HFFc6 (cell line): ENCODE results near the gene ASB11. TPM values are rescaled to one million over a fixed set of nuclear protein-coding genes. Genes with fewer than 3 reads are reported as not detected.
A peak's percentile ranks its signal among the peaks of the same experiment; 100 is the strongest.

Source experiments
- DNase-seq: peaks from one replicate; pipeline ENCODE4 v3.0.0-alpha.2; 2018
- H3K27ac Mint-ChIP-seq: 2 replicates; pipeline ENCODE4 v1.8.0; 2020; ENCODE audit warnings: mild to moderate bottlenecking, mixed read lengths
- H3K27me3 Mint-ChIP-seq: 2 replicates; pipeline ENCODE4 v1.8.0; 2021; ENCODE audit warnings: mild to moderate bottlenecking, moderate library complexity, mixed read lengths; ENCODE audit not compliant: insufficient read depth
- H3K36me3 Mint-ChIP-seq: 2 replicates; pipeline ENCODE4 v1.8.0; 2021; ENCODE audit warnings: low read depth, mixed read lengths
- H3K4me1 Mint-ChIP-seq: 2 replicates; pipeline ENCODE4 v1.8.0; 2020; ENCODE audit warnings: low read depth, mixed read lengths
- H3K4me3 Mint-ChIP-seq: 2 replicates; pipeline ENCODE4 v1.8.0; 2020; ENCODE audit warnings: mild to moderate bottlenecking, moderate library complexity, mixed read lengths
- H3K9me3 Mint-ChIP-seq: 2 replicates; pipeline ENCODE4 v1.8.0; 2020; ENCODE audit warnings: mild to moderate bottlenecking, mixed read lengths
- CTCF ChIP-seq: fragments of 200-600 bp; sonication (generic); IDR thresholded peaks from 2 replicates; pipeline ENCODE4 v1.5.0; 2021; ENCODE audit warnings: antibody characterized with exemption, mild to moderate bottlenecking
- total RNA-seq, 6 experiments: library from RNA; stranded (reverse); fragmentation: NEBNext Ultra II Directional; extraction: Animal tissue kit (Norgen Biotek cat#: 25700); gene quantifications; 2 replicates in 1 of 6; 3 replicates in 5 of 6; pipeline ENCODE4 v1.2.3, GENCODE V29; 2021

ASB11 gene
- total RNA-seq, 6 experiments from 2014 or later: not detected

- no peaks in the 10 kb centered on the region for H3K9me3 Mint-ChIP-seq
- H3K4me3 Mint-ChIP-seq: no peak overlapping the region
- no peaks in the 10 kb centered on the region for H3K36me3 Mint-ChIP-seq
- H3K4me1 Mint-ChIP-seq: no peaks in the 10 kb centered on the region; the same call in 1 of the 2 replicates
- peak; percentile 1 for DNase-seq
- no peak for TF ChIP-seq CTCF
- no peak overlapping the region for H3K27ac Mint-ChIP-seq
- peaks cover 4% of the 10 kb centered on the region for H3K27me3 Mint-ChIP-seq
Observed at GRCh38 chrX:15233416-15234015, 81.9 kb downstream of the ASB11 start.

Other genes starting within 250 kb of the ASB11 start
- gene ASB9, start 45.6 kb downstream of the ASB11 start, total RNA-seq: under 1 TPM; 0.41 to 0.94 (median 0.58) TPM
- 1 to 10 TPM; 4.8 to 6.8 (median 6.0) TPM for gene PIGA, start 19.9 kb upstream of the ASB11 start, total RNA-seq
- not detected for gene VEGFD, start 68.8 kb upstream of the ASB11 start, total RNA-seq
- 1 to 10 TPM; 4.3 to 8.8 (median 6.7) TPM for gene PIR, start 177.7 kb upstream of the ASB11 start, total RNA-seq
- not detected for gene BMX, start 185.2 kb upstream of the ASB11 start, total RNA-seq